Activated CD4-positive, alpha-beta memory T cell treated with anti-CD3 and anti-CD28 coated beads, Interleukin-2, amount 10 ng/mL, durations not matched to agents 7 days and 5 days (primary cell): ENCODE results near the gene UGT2B10. TPM values are rescaled to one million over a fixed set of nuclear protein-coding genes. Genes with fewer than 3 reads are reported as not detected.
"Not testable (repeated sequence)": the region's sequence is repeated elsewhere in the genome, so short reads cannot be mapped to it uniquely, and the experiment has no call there.

Experiments
- CTCF ChIA-PET: fragments of 350-600 bp; sonication (Branson Sonifier 250); formaldehyde crosslinking; loops from one replicate; lab custom pipeline; 2021; ENCODE audit warnings: antibody characterized with exemption, inconsistent platforms; lab: Charles Lee
- POLR2A ChIA-PET: fragments of 350-600 bp; sonication (Branson Sonifier 250); formaldehyde crosslinking; loops from one replicate; lab custom pipeline; 2021; ENCODE audit warnings: antibody characterized with exemption; lab: Charles Lee
- DNase-seq: peaks from one replicate; pipeline ENCODE4 v3.0.0-alpha.2; 2020
- H3K27ac Mint-ChIP-seq: one replicate; pipeline ENCODE4 v1.8.0; 2021; ENCODE audit warnings: mild to moderate bottlenecking, mixed read lengths
- H3K27me3 Mint-ChIP-seq: one replicate; pipeline ENCODE4 v1.8.0; 2021; ENCODE audit warnings: mixed read lengths
- H3K36me3 Mint-ChIP-seq: one replicate; pipeline ENCODE4 v1.8.0; 2021; ENCODE audit warnings: low read depth, mixed read lengths
- H3K4me1 Mint-ChIP-seq: one replicate; pipeline ENCODE4 v1.8.0; 2021; ENCODE audit warnings: mixed read lengths
- H3K4me3 Mint-ChIP-seq: one replicate; pipeline ENCODE4 v1.8.0; 2021; ENCODE audit warnings: mild to moderate bottlenecking, mixed read lengths
- H3K9me3 Mint-ChIP-seq: one replicate; pipeline ENCODE4 v1.8.0; 2021; ENCODE audit warnings: mixed read lengths
- total RNA-seq, 2 experiments: library from RNA; stranded (reverse); gene quantifications; one replicate each; pipeline ENCODE4 v1.2.3, GENCODE V29; 2021

UGT2B10 gene
- total RNA-seq, result not detected

DNA sequence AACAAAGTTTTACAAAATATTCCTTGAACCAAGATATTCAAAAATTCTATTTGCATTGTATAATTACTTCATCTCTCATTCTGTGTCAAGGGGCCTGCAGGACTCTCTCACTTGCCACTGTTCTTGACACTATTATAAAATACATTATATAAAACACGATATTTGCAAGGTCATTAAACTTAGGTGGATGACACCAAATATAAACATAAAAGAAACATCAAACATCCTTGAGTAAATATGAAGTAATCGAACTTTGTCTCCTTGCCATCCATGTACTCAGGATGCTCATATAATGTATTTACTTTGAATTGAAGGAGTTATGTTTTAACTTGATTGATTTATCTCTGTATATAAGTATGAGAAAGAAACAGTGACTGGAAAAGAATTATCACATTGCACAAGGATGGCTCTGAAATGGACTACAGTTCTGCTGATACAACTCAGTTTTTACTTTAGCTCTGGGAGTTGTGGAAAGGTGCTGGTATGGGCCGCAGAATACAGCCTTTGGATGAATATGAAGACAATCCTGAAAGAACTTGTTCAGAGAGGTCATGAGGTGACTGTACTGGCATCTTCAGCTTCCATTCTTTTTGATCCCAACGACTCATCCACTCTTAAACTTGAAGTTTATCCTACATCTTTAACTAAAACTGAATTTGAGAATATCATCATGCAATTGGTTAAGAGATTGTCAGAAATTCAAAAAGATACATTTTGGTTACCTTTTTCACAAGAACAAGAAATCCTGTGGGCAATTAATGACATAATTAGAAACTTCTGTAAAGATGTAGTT lies at the start of gene UGT2B10:
UGT2B10 (plus strand) TSS at position 378 of the 793 bp plus-strand sequence; CDS start at position 404, 26 bp downstream.
- H3K4me3 Mint-ChIP-seq, POLR2A ChIA-PET, CTCF ChIA-PET, DNase-seq, H3K4me1 Mint-ChIP-seq, H3K27ac Mint-ChIP-seq, H3K36me3 Mint-ChIP-seq, H3K9me3 Mint-ChIP-seq, H3K27me3 Mint-ChIP-seq: not testable (repeated sequence)

DNA sequence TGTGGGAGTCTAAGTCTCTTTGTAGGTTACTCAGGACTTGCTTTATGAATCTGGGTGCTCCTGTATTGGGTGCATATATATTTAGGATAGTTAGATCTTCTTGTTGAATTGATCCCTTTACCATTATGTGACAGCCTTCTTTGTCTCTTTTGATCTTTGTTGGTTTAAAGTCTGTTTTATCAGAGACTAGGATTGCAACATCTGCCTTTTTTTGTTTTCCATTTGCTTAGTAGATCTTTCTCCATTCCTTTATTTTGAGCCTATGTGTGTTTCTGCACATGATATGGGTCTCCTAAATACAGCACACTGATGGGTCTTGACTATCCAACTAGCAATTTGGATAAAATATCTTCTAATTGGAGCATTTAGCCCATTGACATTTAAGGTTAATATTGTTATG lies 44.0 kb upstream of the UGT2B10 start:
- H3K36me3 Mint-ChIP-seq, H3K27ac Mint-ChIP-seq, H3K4me1 Mint-ChIP-seq, H3K4me3 Mint-ChIP-seq, H3K27me3 Mint-ChIP-seq, DNase-seq, POLR2A ChIA-PET, H3K9me3 Mint-ChIP-seq, CTCF ChIA-PET: not testable (repeated sequence)

DNA sequence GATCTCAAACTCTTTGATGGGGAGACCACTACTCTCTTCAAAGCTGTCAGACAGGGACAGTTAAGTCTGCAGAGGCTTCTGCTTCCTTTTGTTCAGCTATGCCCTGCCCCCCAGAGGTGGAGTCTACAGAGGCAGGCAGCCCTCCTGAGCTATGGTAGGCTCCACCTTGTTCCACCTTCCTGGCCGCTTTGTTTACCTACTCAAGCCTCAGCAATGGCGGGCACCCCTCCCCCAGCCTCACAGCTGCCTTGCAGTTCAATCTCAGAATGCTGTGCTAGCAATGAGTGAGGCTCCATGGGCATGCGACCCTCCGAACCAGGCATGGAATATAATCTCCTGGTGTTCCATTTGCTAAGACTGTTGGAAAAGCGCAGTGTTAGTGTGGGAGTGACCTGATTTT lies 42.1 kb upstream of the UGT2B10 start:
- ChIA-PET POLR2A (no interaction called here), CTCF (no interaction called here)
- peaks cover 3% of the 10 kb centered on the region for H3K9me3 Mint-ChIP-seq
- H3K27ac Mint-ChIP-seq, result no peak overlapping the region
- H3K4me1 Mint-ChIP-seq, result no peaks in the 10 kb centered on the region
- no peak overlapping the region for H3K4me3 Mint-ChIP-seq
- H3K27me3 Mint-ChIP-seq, result no peaks in the 10 kb centered on the region
- DNase-seq, result no peak
- no peaks in the 10 kb centered on the region for H3K36me3 Mint-ChIP-seq

DNA sequence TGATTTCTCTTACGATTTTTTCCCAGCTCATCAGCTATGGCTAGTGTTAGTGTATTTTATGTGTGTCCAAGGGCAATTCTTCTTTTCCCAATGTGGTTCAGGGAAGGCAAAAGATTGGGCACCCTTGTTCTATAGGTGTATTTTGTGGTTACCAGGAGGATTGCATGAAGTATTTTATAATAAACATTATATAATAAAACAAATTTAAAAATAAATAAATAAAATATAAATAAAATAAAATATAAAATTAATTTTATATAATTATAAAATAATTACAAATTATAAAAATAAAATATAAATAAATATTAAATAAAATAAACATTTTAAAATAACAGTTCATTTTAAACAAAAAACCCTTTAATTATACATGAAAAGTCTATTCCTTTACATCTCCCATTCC lies 35.6 kb upstream of the UGT2B10 start:
- H3K27ac Mint-ChIP-seq, result no peak overlapping the region
- ChIA-PET POLR2A (no interaction called here), CTCF (no interaction called here)
- H3K27me3 Mint-ChIP-seq, result no peaks in the 10 kb centered on the region
- peaks cover 3% of the 10 kb centered on the region for H3K9me3 Mint-ChIP-seq
- no peak for DNase-seq
- no peaks in the 10 kb centered on the region for H3K4me1 Mint-ChIP-seq
- no peaks in the 10 kb centered on the region for H3K36me3 Mint-ChIP-seq
- H3K4me3 Mint-ChIP-seq, result no peak overlapping the region

DNA sequence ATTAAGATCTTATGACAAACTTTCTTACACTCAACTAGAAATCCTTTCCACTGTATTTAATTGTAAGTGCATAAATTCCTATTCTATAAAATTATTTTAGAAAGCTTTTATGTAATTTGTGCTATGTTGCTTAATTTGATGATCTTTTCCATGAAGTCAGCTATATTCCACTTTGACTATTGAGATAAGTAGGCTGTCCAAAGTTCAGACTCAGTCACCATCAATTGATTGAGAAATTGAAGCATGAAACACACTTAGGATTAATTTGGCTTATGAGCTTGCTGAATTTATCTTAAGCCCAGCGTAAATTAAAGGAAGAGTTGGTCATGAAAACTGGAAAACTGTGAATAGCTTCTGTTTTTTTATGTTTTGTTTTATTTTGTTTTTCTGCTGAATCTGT lies 18.7 kb upstream of the UGT2B10 start:
- ChIA-PET CTCF (no interaction called here), POLR2A (no interaction called here)
- H3K36me3 Mint-ChIP-seq, result no peaks in the 10 kb centered on the region
- H3K4me1 Mint-ChIP-seq, result no peaks in the 10 kb centered on the region
- H3K4me3 Mint-ChIP-seq, result no peak overlapping the region
- no peak for DNase-seq
- H3K27ac Mint-ChIP-seq, result no peak overlapping the region
- no peaks in the 10 kb centered on the region for H3K27me3 Mint-ChIP-seq
- no peaks in the 10 kb centered on the region for H3K9me3 Mint-ChIP-seq

DNA sequence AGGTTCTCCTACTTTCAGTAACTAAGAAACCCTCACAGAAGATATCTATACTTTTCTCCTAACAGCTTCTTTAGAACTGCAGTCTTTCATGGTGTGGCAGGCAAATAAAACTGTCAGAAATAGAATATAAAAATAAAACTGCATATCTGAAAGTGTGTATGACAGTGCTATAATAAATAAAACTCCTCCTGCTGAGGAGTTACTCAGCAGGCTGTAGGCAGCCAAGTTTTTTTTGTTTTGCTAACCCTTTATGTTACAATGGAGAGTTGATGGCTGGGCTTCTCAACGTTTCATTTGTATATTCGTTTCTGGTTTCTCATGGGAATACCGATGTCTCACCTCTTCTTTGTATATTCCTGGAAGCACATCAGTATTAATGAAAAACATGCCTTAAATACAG lies 18.2 kb upstream of the UGT2B10 start:
- H3K27me3 Mint-ChIP-seq, result no peaks in the 10 kb centered on the region
- no peaks in the 10 kb centered on the region for H3K36me3 Mint-ChIP-seq
- H3K4me3 Mint-ChIP-seq, result no peak overlapping the region
- H3K4me1 Mint-ChIP-seq, result no peaks in the 10 kb centered on the region
- no peak overlapping the region for H3K27ac Mint-ChIP-seq
- ChIA-PET CTCF (no interaction called here), POLR2A (no interaction called here)
- DNase-seq, result no peak
- H3K9me3 Mint-ChIP-seq, result no peaks in the 10 kb centered on the region

DNA sequence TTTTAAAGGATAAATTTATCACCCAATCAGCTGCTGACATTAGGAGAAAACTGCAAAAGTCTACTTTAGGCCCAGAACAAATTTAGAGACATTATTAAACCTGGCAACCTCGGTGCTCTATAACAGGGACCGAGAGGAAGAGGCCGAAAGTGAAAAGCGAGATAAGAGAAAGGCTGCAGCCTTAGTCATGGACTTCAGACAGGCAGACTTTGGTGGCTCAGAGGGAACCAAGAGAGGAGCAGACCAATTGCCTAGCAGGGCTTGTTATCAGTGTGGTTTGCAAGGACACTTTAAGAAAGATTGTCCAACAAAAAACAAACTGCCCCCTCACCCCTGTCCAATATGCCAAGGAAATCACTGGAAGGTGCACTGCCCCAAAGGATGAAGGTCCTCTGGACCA lies 12.8 kb upstream of the UGT2B10 start:
- H3K4me1 Mint-ChIP-seq, result no peaks in the 10 kb centered on the region
- ChIA-PET POLR2A (no interaction called here), CTCF (no interaction called here)
- H3K4me3 Mint-ChIP-seq, result no peak overlapping the region
- H3K36me3 Mint-ChIP-seq, result no peaks in the 10 kb centered on the region
- no peak overlapping the region for H3K27ac Mint-ChIP-seq
- peaks cover 3% of the 10 kb centered on the region for H3K9me3 Mint-ChIP-seq
- no peak for DNase-seq
- no peaks in the 10 kb centered on the region for H3K27me3 Mint-ChIP-seq

DNA sequence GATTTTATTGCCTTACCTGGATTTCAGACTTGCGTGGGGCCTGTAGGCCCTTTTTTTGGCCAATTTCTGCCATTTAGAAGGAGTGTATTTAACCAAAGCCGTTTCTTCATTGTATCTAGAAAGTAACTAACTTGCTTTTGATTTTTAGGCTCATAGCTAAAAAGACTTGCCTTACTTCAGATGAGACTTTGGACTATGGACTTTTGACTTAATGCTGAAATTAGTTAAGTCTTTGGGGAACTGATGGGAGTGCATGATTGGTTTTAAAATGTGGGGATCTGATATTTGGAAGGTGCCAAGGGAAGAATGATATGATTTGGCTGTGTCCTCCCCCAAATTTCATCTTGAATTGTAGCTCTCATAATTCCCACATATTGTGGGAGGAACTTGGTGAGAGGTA lies 7.7 kb upstream of the UGT2B10 start:
- POLR2A ChIA-PET, result no interaction called here
- H3K9me3 Mint-ChIP-seq, result peaks cover 3% of the 10 kb centered on the region

DNA sequence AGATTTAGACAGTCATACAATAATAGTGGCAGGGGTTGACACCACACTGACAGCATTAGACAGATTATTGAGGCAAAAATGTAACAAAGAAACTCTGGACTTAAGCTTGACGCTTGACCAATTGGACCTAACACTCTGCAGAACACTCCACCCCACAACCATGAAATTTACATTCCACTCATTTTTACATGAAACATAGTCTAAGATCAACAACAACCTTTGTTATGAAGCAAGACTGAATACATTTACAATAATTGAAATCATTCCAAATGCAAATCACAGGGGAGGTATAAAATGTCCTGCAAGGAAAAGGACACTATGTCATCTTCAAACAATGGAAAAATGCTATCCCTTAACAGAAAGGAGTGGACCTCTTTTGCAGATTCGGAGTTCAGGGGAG lies 4.9 kb upstream of the UGT2B10 start:
- Mint-ChIP-seq H3K27ac (no peak overlapping the region), H3K27me3 (no peaks in the 10 kb centered on the region), H3K4me3 (no peak overlapping the region), H3K36me3 (no peaks in the 10 kb centered on the region), H3K4me1 (no peaks in the 10 kb centered on the region), H3K9me3 (peaks cover 3% of the 10 kb centered on the region)
- no peak for DNase-seq
- CTCF ChIA-PET, result no interaction called here
- POLR2A ChIA-PET, result no interaction called here

More for the DNA sequence above, 7.7 kb upstream of the UGT2B10 start:
- no peak for DNase-seq
- H3K4me1 Mint-ChIP-seq, result no peaks in the 10 kb centered on the region
- CTCF ChIA-PET, result no interaction called here
- no peaks in the 10 kb centered on the region for H3K27me3 Mint-ChIP-seq
- H3K36me3 Mint-ChIP-seq, result no peaks in the 10 kb centered on the region
- no peak overlapping the region for H3K4me3 Mint-ChIP-seq
- no peak overlapping the region for H3K27ac Mint-ChIP-seq

DNA sequence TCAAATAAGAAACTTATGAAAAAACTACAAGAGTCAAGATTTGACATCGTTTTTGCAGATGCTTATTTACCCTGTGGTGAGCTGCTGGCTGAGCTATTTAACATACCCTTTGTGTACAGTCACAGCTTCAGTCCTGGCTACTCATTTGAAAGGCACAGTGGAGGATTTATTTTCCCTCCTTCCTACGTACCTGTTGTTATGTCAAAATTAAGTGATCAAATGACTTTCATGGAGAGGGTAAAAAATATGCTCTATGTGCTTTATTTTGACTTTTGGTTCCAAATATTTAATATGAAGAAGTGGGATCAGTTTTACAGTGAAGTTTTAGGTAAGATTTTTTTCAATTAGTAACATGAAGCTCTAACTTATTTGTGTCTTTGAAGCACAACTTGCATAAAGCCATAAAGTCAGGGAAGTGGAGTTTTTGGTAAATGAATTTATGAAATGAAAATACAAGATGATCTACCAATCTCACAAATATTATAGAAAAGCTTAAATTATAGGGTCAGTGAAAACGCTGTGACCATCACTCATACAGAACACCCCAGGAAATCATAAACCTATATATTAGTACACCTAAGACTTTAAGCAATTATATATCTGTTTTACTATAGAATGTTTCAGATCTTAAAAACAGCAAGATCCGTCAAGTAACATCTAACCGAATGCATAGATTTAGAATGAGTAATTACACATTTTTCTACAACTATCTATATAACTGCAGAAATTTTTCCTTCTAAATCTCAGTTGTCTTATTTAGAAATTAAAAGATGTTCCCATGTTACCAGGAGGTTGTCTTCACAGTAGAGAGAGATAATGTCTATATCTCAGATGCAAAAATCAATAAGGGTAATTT lies 844 bp downstream of the UGT2B10 start:
- DNase-seq, POLR2A ChIA-PET, CTCF ChIA-PET, H3K36me3 Mint-ChIP-seq, H3K4me1 Mint-ChIP-seq, H3K27me3 Mint-ChIP-seq, H3K27ac Mint-ChIP-seq, H3K9me3 Mint-ChIP-seq, H3K4me3 Mint-ChIP-seq: not testable (repeated sequence)

DNA sequence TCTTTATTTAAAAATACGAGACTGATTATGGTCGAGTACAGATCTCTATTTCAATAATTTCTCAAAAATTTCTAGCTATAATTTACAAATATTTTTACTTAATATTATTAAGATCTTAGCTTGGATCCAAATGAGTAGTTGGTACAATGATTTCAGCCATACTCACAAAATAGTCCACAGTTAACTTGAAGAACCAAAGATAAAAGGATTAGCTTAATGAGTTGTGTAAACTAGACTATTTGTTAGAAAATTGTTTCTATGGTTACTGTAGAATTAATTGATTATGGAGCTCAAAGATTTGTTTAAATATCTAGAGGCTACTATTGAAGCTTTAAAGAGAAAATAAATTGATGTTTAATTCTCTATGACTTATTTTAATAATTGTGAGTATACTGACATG lies 1.6 kb downstream of the UGT2B10 start:
- H3K27me3 Mint-ChIP-seq, result no peaks in the 10 kb centered on the region

DNA sequence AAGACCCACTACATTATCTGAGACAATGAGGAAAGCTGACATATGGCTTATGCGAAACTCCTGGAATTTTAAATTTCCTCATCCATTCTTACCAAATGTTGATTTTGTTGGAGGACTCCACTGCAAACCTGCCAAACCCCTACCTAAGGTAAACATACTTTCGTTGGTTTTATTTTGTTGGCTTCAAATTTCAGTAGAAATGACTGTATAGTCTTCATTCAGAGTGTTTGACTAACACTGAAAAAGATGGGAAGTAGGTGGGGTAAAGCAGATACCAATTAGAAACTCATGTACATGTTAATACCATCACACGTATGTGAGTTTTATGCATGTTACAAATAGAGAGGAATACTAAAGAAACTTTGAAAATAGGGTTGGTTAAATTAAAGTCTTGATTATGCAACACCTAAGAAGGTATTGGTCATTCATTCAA lies 2.3 kb downstream of the UGT2B10 start:
- H3K27ac Mint-ChIP-seq, POLR2A ChIA-PET, DNase-seq, H3K9me3 Mint-ChIP-seq, CTCF ChIA-PET, H3K27me3 Mint-ChIP-seq, H3K4me1 Mint-ChIP-seq, H3K36me3 Mint-ChIP-seq, H3K4me3 Mint-ChIP-seq: not testable (repeated sequence)

More for the DNA sequence above, 1.6 kb downstream of the UGT2B10 start:
- H3K36me3 Mint-ChIP-seq, result no peaks in the 10 kb centered on the region
- CTCF ChIA-PET, result no interaction called here
- H3K4me1 Mint-ChIP-seq, result no peaks in the 10 kb centered on the region
- H3K4me3 Mint-ChIP-seq, result no peak overlapping the region
- no peak overlapping the region for H3K27ac Mint-ChIP-seq
- POLR2A ChIA-PET, result no interaction called here
- H3K9me3 Mint-ChIP-seq, result no peaks in the 10 kb centered on the region
- DNase-seq, result no peak

DNA sequence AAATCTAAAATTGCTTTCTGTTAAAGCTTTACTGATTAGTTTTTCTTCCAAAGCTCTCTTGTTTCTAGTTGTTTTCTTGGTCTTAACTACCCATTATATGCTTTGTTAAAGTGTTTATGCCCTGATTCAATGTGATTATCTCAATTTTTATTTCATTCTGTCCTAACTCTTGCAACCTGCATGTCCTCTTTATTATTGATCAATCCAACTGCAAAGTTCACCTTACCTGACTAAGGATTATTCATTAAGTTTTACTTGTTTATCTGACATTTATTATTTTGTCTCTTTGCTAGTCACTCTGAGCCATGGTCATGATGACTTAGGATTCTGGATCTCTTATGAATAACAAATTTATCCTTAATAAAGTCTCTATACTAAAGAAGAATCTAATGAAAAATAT lies 15.8 kb downstream of the UGT2B10 start:
- Mint-ChIP-seq H3K27me3 (no peaks in the 10 kb centered on the region), H3K4me1 (no peaks in the 10 kb centered on the region), H3K36me3 (no peaks in the 10 kb centered on the region), H3K4me3 (no peak overlapping the region), H3K9me3 (no peaks in the 10 kb centered on the region), H3K27ac (no peak overlapping the region)
- no peak for DNase-seq
- CTCF ChIA-PET, result no interaction called here
- POLR2A ChIA-PET, result no interaction called here
